NCI-H345 treated with DMSO at 0.1 percent for 48 hours (cell line): ENCODE data around the gene VPS25.
"Not testable (repeated sequence)": the region's sequence is repeated elsewhere in the genome, so short reads cannot be mapped to it uniquely, and the experiment has no call there.

ENCODE experiments used
- DNase-seq: peaks from one replicate; lab custom pipeline; 2025; ENCODE audit not compliant: unreplicated experiment; lab: John Stamatoyannopoulos, UW

Gene VPS25

GRCh38 chr17:42768006-42768405, 5.2 kb upstream of the VPS25 start:
- DNase-seq, result not testable (repeated sequence)

DNA sequence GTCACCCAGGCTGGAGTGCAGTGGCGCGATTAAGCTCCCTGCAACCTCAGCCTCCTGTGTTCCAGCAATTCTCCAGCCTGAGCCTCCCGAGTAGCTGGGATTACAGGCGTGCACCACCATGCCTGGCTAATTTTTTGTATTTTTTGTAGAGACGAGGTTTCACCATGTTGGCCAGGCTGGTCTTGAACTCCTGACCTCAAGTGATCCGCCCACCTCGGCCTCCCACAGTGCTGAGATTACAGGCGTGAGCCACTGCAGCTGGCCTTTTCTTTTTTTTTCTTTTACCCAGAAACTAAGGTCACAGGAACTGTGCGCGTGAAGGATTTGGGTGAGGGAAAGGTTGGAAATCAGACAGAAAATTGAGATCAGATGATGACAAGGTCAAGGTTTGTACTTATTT, 3.3 kb upstream of the VPS25 start:
- not testable (repeated sequence) for DNase-seq

GRCh38 chr17:42772945-42773289, 332 bp upstream of the VPS25 start:
- no peak for DNase-seq

GRCh38 chr17:42774066-42774745, 957 bp downstream of the VPS25 start:
- DNase-seq, result no peak

GRCh38 chr17:42775534-42776098, 2.4 kb downstream of the VPS25 start:
- no peak for DNase-seq

DNA sequence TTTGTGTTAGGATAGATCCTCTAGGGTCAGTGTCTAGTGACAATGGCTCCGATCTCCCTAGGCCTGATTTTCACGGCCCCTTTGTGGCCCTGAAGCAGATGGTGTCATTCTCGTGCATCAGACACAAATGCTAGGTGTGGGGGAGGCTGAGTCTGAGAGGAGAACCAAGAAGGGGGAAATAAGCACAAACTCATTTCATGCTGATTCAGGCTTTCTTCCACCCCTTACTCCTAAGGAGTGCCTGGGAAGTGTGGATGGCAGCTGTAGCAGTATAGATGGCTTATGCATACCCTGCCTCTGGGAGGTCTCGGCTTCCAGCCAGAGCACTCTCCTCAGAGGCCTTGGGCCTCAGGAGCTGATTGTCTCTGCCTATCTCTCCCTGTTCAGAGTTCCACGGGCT, 5.3 kb downstream of the VPS25 start:
- no peak for DNase-seq

- DNase-seq, result no peak
Measured at GRCh38 chr17:42779304-42779935, 6.2 kb downstream of the VPS25 start.

- no peak for DNase-seq
Measured at GRCh38 chr17:42779936-42780850, 6.9 kb downstream of the VPS25 start, which contains the start of gene WNK4. Gene WNK4 (plus strand): TSS chr17:42780610. CDS start chr17:42780699, 89 bp downstream.

DNA sequence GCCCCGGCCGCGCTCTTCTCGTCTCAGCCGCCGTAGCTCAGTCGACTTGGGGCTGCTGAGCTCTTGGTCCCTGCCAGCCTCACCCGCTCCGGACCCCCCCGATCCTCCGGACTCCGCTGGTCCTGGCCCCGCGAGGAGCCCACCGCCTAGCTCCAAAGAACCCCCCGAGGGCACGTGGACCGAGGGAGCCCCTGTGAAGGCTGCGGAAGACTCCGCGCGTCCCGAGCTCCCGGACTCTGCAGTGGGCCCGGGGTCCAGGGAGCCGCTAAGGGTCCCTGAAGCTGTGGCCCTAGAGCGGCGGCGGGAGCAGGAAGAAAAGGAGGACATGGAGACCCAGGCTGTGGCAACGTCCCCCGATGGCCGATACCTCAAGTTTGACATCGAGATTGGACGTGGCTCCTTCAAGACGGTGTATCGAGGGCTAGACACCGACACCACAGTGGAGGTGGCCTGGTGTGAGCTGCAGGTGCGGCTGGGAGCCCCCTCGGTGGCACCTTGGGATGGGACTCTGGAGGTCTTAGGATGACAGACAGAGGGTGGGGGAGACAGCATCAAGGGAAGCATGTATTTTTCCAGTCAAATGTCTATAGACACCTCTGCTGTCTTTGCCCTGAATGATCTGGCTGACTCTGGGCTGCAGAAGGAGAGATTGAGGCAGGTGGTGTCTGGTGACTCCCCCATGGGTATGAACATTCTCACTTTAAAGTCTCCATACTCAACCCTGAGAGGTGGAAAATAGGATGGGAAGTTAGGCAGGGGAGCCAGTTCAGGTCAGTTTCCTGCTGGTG, 7.8 kb downstream of the VPS25 start:
- DNase-seq, result no peak

- no peak for DNase-seq
Measured at GRCh38 chr17:42781639-42782165, 8.5 kb downstream of the VPS25 start.

DNA sequence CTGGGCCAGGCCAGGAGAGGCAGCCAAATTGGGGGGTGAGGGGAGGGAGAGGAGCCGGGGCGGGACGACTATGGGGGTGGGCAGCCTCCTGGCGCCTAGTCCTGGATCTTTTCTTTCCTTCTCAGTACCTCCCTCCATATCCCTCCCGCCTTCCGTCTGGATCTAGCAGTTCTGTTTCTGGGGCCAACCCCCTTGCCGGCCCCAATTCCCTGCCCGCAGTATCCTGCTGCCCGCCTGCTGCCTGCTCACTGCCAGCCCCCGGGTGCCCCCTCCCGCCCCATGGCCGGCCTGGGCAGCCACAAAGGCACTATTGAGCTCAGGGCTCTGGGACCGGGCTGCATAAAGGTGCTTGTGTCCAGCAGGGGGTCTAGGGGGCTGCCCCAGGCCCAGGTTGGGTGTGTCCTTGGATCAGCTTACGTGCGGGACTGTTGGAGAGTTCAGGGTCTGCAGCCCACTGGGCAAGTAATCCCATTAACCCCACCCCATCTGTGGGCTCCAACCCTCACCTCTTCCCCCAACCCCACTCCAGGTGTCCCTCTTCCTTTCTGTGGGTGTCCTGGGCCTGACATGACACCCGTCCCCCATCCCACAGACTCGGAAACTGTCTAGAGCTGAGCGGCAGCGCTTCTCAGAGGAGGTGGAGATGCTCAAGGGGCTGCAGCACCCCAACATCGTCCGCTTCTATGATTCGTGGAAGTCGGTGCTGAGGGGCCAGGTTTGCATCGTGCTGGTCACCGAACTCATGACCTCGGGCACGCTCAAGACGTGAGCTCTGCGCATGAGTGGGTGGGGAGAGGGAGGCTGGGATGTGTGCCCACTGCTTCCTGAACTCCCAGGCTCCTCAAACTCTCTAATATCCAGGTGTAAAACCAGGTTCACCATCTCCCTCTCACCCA, 9.2 kb downstream of the VPS25 start:
- DNase-seq, result no peak

GRCh38 chr17:42783062-42783790, 10.0 kb downstream of the VPS25 start:
- DNase-seq, result no peak

GRCh38 chr17:42783791-42784138, 10.5 kb downstream of the VPS25 start:
- no peak for DNase-seq

DNA sequence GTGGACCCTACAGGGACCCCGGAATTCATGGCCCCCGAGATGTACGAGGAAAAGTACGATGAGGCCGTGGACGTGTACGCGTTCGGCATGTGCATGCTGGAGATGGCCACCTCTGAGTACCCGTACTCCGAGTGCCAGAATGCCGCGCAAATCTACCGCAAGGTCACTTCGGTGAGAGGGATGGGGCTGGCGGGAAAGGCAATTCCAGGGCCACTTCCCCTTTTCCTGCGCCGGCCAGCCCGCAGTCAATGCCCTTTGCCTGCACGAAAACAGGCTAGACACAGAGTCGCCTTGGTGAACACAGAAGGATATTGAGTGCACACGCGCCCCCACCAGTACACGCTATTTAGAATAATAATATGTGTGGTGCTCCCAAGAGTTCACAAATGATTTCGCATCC, 11.2 kb downstream of the VPS25 start:
- no peak for DNase-seq

DNA sequence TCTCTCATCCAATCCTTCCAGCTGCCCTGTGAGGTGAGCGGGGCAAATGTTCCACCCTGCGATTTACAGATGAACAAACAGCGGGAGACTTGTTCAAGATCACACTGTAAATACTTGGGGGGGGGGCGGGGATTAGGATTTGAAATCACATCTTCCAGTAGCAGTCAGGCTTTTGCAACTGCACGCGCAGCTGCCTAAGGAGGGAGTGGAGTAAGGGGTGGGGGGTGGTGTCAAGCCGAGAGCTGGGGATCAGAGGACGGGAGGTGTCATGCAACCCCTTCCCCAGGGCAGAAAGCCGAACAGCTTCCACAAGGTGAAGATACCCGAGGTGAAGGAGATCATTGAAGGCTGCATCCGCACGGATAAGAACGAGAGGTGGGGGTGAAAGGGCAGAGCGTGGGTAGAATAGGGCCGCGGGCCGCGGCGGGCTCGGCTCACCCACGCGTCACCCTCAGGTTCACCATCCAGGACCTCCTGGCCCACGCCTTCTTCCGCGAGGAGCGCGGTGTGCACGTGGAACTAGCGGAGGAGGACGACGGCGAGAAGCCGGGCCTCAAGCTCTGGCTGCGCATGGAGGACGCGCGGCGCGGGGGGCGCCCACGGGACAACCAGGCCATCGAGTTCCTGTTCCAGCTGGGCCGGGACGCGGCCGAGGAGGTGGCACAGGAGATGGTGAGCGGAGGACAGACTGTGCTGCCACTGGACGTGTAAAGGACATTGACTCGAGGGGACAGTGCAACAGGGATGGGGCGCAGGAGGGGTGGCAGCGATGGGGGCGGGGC, 11.8 kb downstream of the VPS25 start:
- DNase-seq, result no peak

GRCh38 chr17:42787266-42787665, 14.0 kb downstream of the VPS25 start:
- DNase-seq, result no peak

DNA sequence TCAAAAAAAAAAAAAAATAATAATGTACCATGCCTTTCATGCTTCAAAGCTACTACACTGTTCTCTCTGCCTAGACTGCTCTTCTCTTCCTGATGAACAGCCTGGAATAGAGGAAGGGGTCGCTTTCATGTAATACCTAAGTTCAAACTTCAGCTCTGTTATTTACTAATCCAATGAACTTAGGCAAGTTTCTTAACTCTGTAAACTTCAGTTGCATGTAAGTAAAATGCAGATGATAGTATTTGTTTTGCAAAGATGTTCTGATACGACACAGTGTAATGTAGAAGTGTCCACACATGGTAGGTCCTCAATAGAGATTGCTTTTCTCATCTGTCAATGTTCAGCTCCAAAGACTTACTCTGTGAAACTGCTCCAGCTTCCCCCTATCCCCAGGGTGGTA, 18.7 kb downstream of the VPS25 start:
- DNase-seq, result no peak

- DNase-seq, result no peak
Measured at GRCh38 chr17:42792545-42792944, 19.3 kb downstream of the VPS25 start.
